Ectodermal cell (in vitro differentiated cells): ENCODE measurements around the gene FAAH.

ENCODE experiments used
- H3K27ac ChIP-seq: 2 replicates; pipeline ENCODE4 v1.7.0; 2013; ENCODE audit warnings: mild to moderate bottlenecking, low read depth, low read length; ENCODE audit not compliant: insufficient read depth, poor library complexity, severe bottlenecking
- H3K27me3 ChIP-seq: 2 replicates; pipeline ENCODE4 v1.7.0; 2013; ENCODE audit warnings: mild to moderate bottlenecking, low read length; ENCODE audit not compliant: insufficient read depth, control insufficient read depth, poor library complexity, severe bottlenecking
- H3K36me3 ChIP-seq: one replicate; pipeline ENCODE4 v1.7.0; 2013; ENCODE audit warnings: low read length; ENCODE audit not compliant: control insufficient read depth, insufficient read depth
- H3K4me1 ChIP-seq: one replicate; pipeline ENCODE4 v1.7.0; 2013; ENCODE audit warnings: low read length; ENCODE audit not compliant: control insufficient read depth, insufficient read depth
- H3K4me3 ChIP-seq: 2 replicates; pipeline ENCODE4 v1.7.0; 2013; ENCODE audit warnings: low read depth, low read length, control low read depth; ENCODE audit not compliant: insufficient read depth
- H3K9me3 ChIP-seq: 2 replicates; pipeline ENCODE4 v1.7.0; 2013; ENCODE audit warnings: mild to moderate bottlenecking, low read length, moderate library complexity; ENCODE audit not compliant: control insufficient read depth
- WGBS, 2 experiments: methylation state at CpG; one replicate each; pipeline ENCODE4 v1.1.7; 2013; ENCODE audit warnings: missing lambda C conversion rate in 2 of 2; 5-methylcytosine and 5-hydroxymethylcytosine counted together

The FAAH gene

GRCh38 chr1:46407636-46408035 is 13.5 kb downstream of the FAAH start:
- Histone ChIP-seq H3K36me3 (no peaks in the 10 kb centered on the region), H3K9me3 (no peaks in the 10 kb centered on the region), H3K4me1 (peaks cover 7% of the 10 kb centered on the region), H3K4me3 (no peak overlapping the region), H3K27me3 (no peaks in the 10 kb centered on the region), H3K27ac (no peak overlapping the region)
- WGBS, 2 experiments, result 93% methylated on average over 9 of the region's 9 CpGs

- Histone ChIP-seq H3K4me1 (peaks cover 7% of the 10 kb centered on the region), H3K27me3 (no peaks in the 10 kb centered on the region), H3K27ac (no peak overlapping the region), H3K9me3 (no peaks in the 10 kb centered on the region), H3K36me3 (no peaks in the 10 kb centered on the region), H3K4me3 (no peak overlapping the region)
- WGBS, 2 experiments, result 94 to 95% methylated on average over 12 of the region's 12 CpGs
These were observed 14.4 kb downstream of the FAAH start for GRCh38 chr1:46408356-46409062.

- Histone ChIP-seq H3K9me3 (no peaks in the 10 kb centered on the region), H3K27me3 (no peaks in the 10 kb centered on the region), H3K36me3 (no peaks in the 10 kb centered on the region), H3K27ac (no peak overlapping the region), H3K4me3 (no peak overlapping the region), H3K4me1 (peaks cover 7% of the 10 kb centered on the region)
- 94 to 100% methylated on average over 1 of the region's 1 CpG for WGBS, 2 experiments
These were observed 14.9 kb downstream of the FAAH start for GRCh38 chr1:46409063-46409372.

GRCh38 chr1:46410156-46411009 is 16.3 kb downstream of the FAAH start:
- Histone ChIP-seq H3K27me3 (no peaks in the 10 kb centered on the region), H3K4me3 (no peak overlapping the region), H3K36me3 (no peaks in the 10 kb centered on the region), H3K4me1 (peaks cover 7% of the 10 kb centered on the region), H3K27ac (no peak overlapping the region), H3K9me3 (no peaks in the 10 kb centered on the region)
- WGBS, 2 experiments, result 92% methylated on average over 17 of the region's 17 CpGs

GRCh38 chr1:46411010-46411405 is 16.9 kb downstream of the FAAH start:
- no peaks in the 10 kb centered on the region for H3K36me3 ChIP-seq
- no peak overlapping the region for H3K4me3 ChIP-seq
- H3K9me3 ChIP-seq, result no peaks in the 10 kb centered on the region
- H3K27ac ChIP-seq, result no peak overlapping the region
- H3K4me1 ChIP-seq, result peaks cover 7% of the 10 kb centered on the region
- WGBS, 2 experiments, result 90 to 91% methylated on average over 7 of the region's 7 CpGs
- no peaks in the 10 kb centered on the region for H3K27me3 ChIP-seq

- Histone ChIP-seq H3K9me3 (no peaks in the 10 kb centered on the region), H3K4me1 (peaks cover 7% of the 10 kb centered on the region), H3K4me3 (no peak overlapping the region), H3K27me3 (no peaks in the 10 kb centered on the region), H3K27ac (no peak overlapping the region), H3K36me3 (no peaks in the 10 kb centered on the region)
- WGBS, 2 experiments, result 85% methylated on average over 16 of the region's 16 CpGs
These were observed 17.7 kb downstream of the FAAH start for GRCh38 chr1:46411601-46412341.

- WGBS, 2 experiments, result 92% methylated on average over 13 of the region's 13 CpGs
- Histone ChIP-seq H3K9me3 (no peaks in the 10 kb centered on the region), H3K4me3 (no peak overlapping the region), H3K36me3 (no peaks in the 10 kb centered on the region), H3K27ac (no peak overlapping the region), H3K4me1 (no peaks in the 10 kb centered on the region), H3K27me3 (no peaks in the 10 kb centered on the region)
These were observed 18.9 kb downstream of the FAAH start for GRCh38 chr1:46412893-46413595.

- 67 to 73% methylated on average over 7 of the region's 7 CpGs for WGBS, 2 experiments
- no peak overlapping the region for H3K4me3 ChIP-seq
- no peaks in the 10 kb centered on the region for H3K9me3 ChIP-seq
- H3K27me3 ChIP-seq, result no peaks in the 10 kb centered on the region
- H3K27ac ChIP-seq, result no peak overlapping the region
- H3K36me3 ChIP-seq, result no peaks in the 10 kb centered on the region
- H3K4me1 ChIP-seq, result no peaks in the 10 kb centered on the region
These were observed 19.5 kb downstream of the FAAH start for GRCh38 chr1:46413596-46413985.

GRCh38 chr1:46415514-46415913 is 21.4 kb downstream of the FAAH start:
- Histone ChIP-seq H3K36me3 (no peaks in the 10 kb centered on the region), H3K4me3 (no peak overlapping the region), H3K4me1 (no peaks in the 10 kb centered on the region), H3K27me3 (no peaks in the 10 kb centered on the region), H3K27ac (no peak overlapping the region), H3K9me3 (no peaks in the 10 kb centered on the region)
- WGBS, 2 experiments, result 89 to 92% methylated on average over 4 of the region's 4 CpGs

GRCh38 chr1:46418976-46419375 is 24.9 kb downstream of the FAAH start:
- Histone ChIP-seq H3K4me1 (no peaks in the 10 kb centered on the region), H3K9me3 (no peaks in the 10 kb centered on the region), H3K27me3 (no peaks in the 10 kb centered on the region), H3K27ac (no peak overlapping the region), H3K4me3 (no peak overlapping the region), H3K36me3 (no peaks in the 10 kb centered on the region)
- WGBS, 2 experiments, result 92 to 93% methylated on average over 10 of the region's 10 CpGs
